HG03460 (cell line): Measurements from ENCODE around the gene ERGIC1.

Source experiments
- ATAC-seq: cut with Tn5 transposase; IDR thresholded peaks from one replicate; pipeline ENCODE4 v1.9.1; 2021; ENCODE audit not compliant: unreplicated experiment

The ERGIC1 gene

DNA sequence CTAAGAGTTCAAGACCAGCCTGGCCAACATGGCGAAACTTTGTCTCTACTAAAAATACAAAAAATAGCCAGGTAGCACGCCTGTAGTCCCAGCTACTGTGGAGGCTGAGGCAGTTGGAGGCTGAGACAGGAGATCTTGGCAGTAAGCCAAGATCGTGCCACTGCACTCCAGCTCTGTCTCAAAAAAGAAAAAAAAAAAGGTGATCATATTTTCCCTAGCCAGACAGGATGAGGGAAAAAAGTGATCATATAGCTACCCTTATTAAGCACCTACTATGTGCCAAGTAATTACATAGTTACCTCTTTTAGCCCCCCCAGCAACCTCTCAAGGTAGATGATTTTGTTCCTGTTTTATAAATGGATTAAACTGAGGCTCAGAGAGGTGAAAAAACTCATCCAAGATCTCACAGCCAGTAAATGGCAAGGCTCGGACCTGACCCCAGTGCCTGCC, 107.0 kb downstream of the ERGIC1 start:
- ATAC-seq: no peak

DNA sequence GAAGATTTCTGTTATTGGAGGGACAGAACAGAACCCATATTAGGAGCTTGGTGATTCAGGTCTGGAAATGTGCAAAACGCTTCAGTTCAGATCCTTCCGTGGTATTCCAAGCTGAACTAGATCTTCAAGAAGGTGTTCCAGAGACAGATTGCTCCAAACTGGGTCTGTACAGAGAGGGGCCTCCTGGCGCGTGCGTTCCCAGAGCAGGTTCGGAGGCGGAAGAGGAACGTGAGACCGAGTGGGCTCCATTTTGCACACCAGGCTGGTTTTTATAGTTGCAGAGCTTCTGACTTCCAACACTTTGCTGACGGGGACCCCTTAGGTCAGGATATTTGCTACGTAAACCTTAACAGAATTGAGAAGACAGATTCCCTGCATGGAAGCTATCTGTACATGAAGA, 108.5 kb downstream of the ERGIC1 start:
- ATAC-seq: no peak

- no peak for ATAC-seq
These were observed 109.3 kb downstream of the ERGIC1 start for GRCh38 chr5:172943283-172943841.

GRCh38 chr5:172943906-172944305, 109.9 kb downstream of the ERGIC1 start:
- ATAC-seq: no peak

GRCh38 chr5:172944741-172945140, 110.7 kb downstream of the ERGIC1 start:
- ATAC-seq: no peak

DNA sequence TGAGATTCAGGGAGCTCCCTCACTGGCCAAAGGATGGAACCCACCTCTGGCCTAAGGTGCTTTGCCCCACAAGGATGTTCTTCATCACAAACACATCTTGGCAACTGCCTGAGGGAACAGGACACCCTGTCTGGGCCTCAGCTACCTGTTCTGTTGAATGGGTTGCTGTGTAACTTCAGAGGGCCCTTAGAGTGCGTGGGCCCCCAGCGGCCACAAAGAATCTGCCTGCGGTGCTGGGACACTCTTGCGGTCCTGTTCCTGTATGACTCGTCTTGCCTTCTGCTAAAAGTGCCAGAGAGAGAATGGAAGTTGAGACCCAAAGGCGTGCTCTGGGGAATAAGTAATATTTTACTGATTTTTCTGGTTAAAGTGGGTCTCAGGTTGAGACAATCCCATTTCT, 111.1 kb downstream of the ERGIC1 start:
- no peak for ATAC-seq

DNA sequence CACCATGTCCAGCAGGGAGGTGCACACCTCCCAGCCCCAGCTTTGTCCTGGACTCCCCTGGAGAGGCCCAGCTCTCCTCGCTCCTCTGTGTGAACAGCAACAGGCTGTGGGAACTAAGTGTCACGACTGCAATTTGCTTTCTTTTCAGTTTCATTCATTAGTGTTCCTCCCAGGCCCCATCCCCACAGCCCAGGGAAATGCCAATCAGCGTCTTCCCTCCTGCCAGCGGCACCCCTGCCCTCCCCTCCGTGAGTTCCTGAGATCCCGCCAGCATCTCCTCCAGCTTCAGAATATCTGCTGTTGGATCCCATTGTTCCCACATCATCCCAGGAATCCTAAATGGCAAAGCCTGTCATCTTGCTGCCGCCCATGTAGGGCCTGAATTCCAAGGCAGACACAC, 112.1 kb downstream of the ERGIC1 start:
- ATAC-seq: no peak

- no peak for ATAC-seq
These were observed 115.4 kb downstream of the ERGIC1 start for GRCh38 chr5:172949426-172949825.

DNA sequence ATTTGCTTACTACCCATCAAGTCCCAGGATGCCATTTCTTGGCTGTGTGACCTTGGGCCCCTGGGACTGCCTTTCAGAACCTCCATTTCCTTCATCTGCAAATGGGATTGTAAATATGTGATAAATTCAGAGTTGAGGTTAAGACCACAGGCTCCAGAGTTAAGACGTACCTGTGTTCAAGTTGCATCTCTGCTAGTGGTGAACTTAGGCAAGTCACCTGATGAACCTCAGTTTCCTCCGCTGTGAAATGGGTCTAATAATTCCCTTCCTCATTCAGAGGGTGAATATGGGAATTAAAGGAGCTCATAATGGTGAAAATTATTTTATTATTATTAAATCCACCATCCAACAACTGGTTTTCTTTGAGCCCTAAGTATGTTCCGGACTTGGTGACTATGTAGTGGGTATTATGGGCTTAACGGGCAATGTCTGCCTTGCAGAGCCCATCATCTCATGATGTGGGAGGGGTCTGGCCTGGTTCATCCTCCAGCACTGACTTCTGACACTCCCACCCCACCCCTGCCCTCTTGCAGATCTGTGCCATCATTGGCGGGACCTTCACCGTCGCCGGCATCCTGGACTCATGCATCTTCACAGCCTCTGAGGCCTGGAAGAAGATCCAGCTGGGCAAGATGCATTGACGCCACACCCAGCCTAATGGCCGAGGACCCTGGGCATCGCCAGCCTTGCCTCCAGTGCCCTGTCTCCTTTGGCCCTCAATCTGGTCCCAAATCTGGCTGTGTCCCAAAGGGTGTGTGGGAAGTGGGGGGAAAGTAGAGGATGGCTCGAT, 116.3 kb downstream of the ERGIC1 start:
- ATAC-seq: no peak

GRCh38 chr5:172951371-172952033, 117.5 kb downstream of the ERGIC1 start:
- ATAC-seq: no peak

DNA sequence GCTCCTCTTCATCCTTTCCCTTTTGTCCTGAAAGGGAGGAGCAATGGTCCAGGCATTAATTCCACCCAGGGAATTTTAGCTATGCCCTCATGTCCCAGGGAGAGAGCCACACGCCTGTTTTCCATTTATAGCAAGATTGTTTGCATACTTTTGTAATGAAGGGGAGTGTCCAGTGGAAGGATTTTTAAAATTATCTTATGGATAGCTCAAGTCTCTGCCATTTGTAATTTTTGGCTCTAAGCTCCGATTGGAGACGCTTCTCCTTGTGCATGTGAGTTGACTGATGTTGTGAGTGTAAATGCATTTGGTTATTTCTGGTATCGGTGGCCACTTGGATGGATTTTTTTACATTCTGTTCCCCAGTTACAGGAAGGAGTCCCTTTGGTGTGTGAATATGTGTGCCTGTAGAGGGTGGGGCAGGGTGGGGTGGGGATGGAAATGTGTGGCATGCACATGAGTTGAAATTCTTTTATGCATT, 118.0 kb downstream of the ERGIC1 start:
- ATAC-seq: no peak

GRCh38 chr5:172953776-172954675, 120.0 kb downstream of the ERGIC1 start:
- no peak for ATAC-seq

- no peak for ATAC-seq
These were observed 120.7 kb downstream of the ERGIC1 start for GRCh38 chr5:172954751-172955159.

GRCh38 chr5:172956228-172956627, 122.2 kb downstream of the ERGIC1 start:
- ATAC-seq: no peak

DNA sequence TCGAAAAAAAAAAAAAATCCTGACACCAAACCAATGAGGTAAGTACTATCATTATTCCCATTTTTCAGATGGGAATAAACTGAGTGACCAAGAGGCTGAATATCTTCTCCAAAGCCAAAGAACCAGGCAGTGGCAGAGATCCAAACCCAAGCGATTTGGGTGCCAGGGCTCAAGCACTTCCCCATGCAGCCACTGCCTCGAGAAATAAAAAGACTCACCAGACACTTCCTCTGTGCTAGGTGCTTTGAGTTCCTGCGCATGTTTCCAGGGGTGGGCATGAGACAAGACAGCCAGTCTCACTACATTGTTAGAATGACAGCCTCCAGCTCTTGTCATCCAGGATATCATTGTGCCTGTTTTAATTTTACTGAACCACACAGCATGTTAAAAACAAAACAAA, 122.9 kb downstream of the ERGIC1 start:
- no peak for ATAC-seq

DNA sequence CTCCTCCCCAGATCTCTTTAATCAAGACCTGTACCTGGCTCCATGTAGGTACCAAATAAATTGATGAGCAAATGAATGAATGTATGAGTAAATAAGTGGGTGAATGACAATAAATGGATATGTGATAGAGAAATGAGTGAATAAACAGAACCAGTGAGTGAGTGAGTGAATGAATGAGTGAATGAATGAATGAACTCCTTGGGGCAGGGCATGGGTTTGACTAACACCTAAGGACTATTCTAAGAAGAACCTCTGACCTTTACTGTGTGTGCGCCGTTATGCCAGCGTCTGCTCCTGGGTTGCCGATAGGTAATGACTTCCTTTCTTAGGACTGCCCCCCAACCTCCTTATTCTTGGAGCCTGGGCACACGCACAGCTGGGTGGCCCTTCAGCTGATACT, 123.4 kb downstream of the ERGIC1 start:
- no peak for ATAC-seq

- peak; percentile 61 for ATAC-seq
These were observed 124.4 kb downstream of the ERGIC1 start for GRCh38 chr5:172958331-172959046.

DNA sequence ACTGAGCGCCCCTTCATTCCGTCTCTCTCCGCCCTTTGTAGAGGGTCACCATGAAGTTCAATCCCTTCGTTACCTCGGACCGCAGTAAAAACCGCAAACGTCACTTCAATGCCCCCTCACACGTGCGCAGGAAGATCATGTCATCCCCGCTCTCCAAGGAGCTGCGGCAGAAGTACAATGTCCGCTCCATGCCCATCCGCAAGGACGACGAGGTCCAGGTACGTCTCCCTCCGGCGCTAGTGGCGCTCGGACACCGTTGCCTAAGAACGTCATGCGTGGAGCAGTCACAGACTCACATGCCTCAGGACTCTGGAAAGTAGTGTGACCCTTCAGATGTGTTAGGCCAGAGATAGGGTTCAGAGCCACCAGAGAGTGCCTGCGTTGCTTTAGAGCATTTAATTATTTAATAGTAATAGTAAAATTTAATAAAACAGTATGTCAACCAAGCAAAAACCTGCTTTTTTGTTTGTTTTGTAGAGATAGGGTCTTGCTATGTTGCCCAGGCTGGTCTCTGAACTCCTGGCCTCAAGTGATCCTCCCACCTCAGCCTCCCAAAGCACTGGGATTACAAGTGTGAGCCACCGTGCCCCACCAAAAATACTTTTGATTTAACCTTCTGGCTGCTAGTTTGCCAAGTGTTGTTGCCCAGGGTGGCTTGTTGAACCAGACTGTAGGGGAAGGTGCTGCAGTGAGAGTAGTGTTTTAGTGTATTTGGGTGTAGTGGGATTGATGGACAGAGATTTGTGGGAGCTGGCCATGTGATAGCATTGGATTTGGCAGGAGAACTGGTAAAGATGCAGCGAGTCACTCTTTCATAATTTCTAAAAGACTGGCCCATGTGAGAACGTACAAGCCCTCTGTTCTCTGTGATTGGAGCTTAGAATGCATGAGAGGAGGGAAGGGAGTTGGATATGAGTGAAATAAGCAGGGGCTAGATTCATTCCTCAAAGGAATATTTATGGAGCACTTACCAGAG, 126.1 kb downstream of the ERGIC1 start:
- no peak for ATAC-seq

DNA sequence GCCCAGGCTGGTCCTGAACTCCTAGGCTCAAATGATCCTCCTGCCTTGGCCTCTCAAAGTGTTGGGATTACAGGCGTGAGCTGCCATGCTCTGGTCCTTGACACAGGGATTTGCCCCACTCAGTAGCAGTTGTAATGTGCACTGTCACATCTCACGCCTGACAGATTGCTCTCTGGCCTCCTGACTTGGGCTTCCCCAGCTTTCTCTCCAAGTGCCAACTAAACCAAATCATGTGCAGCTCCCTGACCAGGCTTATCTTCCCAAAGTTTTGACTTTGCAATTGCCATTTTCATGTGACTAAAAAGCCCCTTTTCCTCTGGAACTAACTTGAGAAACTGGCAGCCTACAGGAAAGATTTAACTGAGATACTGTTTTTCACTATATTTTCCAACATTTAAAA, 135.9 kb downstream of the ERGIC1 start:
- ATAC-seq: no peak
